Nucleus accumbens (tissue), 56 donors: ENCODE measurements around the gene HNRNPH2.

ENCODE experiments used
- DNase-seq, 56 donors: peaks; one replicate each; lab custom pipeline; 2025; lab: John Stamatoyannopoulos, UW

Gene HNRNPH2

GRCh38 chrX:101449279-101449678, 41.3 kb downstream of the HNRNPH2 start:
- DNase-seq, result no peak

- no peak for DNase-seq
Observed at GRCh38 chrX:101450085-101450484, 42.1 kb downstream of the HNRNPH2 start.

- DNase-seq, result peak in 9 of 56 donors; percentile 0 to 28 (median 3)
Observed at GRCh38 chrX:101450961-101451360, 42.9 kb downstream of the HNRNPH2 start.

- DNase-seq, result no peak
Observed at GRCh38 chrX:101452056-101452455, 44.0 kb downstream of the HNRNPH2 start.

GRCh38 chrX:101460669-101461068, 52.6 kb downstream of the HNRNPH2 start:
- DNase-seq, result no peak

- no peak for DNase-seq
Observed at GRCh38 chrX:101462892-101463291, 54.9 kb downstream of the HNRNPH2 start.
